GM21515 (cell line): ENCODE data around the gene UBE2I.

ENCODE experiments used
- ATAC-seq: cut with Tn5 transposase; IDR thresholded peaks from one replicate; pipeline ENCODE4 v1.9.1; 2021; ENCODE audit not compliant: unreplicated experiment

Gene UBE2I

GRCh38 chr16:1312467-1312816, 3.0 kb downstream of the UBE2I start:
- ATAC-seq, result no peak

- no peak for ATAC-seq
These were observed 3.5 kb downstream of the UBE2I start for GRCh38 chr16:1312903-1313302.

DNA sequence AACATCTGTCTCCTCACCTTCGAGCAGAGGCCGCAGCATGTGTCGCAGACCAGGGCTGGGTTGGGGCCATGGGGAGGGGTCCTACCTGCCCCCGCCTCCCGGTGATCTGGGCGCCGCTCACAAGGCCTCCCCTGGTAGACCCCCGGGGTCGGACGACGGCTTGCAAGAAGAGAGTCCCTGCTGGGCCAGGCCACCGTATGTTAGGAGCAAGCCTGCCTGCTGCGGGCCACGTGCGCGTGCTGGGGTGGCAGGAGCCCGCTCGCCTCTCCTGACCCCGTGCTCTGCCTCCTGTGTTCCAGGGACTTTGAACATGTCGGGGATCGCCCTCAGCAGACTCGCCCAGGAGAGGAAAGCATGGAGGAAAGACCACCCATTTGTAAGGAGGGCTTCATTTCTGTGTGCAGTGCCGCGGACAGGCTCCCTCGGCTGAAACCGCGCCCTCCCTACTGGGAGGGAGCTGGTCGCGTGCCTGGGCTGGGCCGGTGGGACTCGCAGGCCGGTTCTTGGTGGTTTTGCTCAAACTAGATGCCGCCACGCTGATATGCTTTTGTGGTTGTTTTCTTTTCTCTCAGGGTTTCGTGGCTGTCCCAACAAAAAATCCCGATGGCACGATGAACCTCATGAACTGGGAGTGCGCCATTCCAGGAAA, 4.4 kb downstream of the UBE2I start:
- no peak for ATAC-seq

- no peak for ATAC-seq
These were observed 5.1 kb downstream of the UBE2I start for GRCh38 chr16:1314399-1315068.

GRCh38 chr16:1315081-1316032, 5.9 kb downstream of the UBE2I start:
- no peak for ATAC-seq

- no peak for ATAC-seq
These were observed 6.6 kb downstream of the UBE2I start for GRCh38 chr16:1316033-1316405.

GRCh38 chr16:1317479-1318267, 8.2 kb downstream of the UBE2I start:
- ATAC-seq, result no peak

DNA sequence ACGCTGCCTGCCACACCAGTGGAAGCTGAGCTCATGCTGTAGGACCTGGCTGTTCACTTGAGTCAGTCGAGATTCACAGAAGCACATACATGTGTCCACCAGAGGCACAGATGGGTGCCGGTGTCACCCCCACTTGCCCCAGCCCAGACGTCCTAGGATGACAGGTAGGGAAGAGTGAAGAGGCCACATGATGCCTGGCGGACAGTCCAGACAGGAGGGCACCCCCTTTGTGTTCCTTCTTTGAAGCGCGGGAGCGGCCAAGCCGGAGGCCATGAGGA, 8.8 kb downstream of the UBE2I start:
- no peak for ATAC-seq

GRCh38 chr16:1319041-1319440, 9.6 kb downstream of the UBE2I start:
- no peak for ATAC-seq

GRCh38 chr16:1320097-1320496, 10.7 kb downstream of the UBE2I start:
- ATAC-seq, result no peak

GRCh38 chr16:1320658-1321240, 11.3 kb downstream of the UBE2I start:
- ATAC-seq, result no peak

DNA sequence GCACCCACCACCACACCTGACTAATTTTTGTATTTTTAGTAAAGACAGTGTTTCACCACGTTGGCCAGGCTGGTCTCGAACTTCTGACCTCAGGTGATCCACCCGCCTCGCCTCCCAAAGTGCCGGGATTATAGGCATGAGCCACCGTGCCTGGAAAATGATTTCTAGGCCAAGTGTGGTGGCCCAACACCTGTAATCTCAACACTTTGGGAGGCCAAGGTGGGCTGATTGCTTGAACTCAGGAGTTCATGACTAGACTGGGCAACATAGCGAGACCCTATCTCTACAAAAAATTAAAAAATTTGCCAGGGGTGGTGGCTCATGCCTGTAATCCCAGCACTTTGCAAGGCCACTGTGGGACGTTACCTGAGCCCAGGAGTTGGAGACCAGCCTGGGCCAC, 13.0 kb downstream of the UBE2I start:
- ATAC-seq, result no peak

- ATAC-seq, result no peak
These were observed 14.1 kb downstream of the UBE2I start for GRCh38 chr16:1323296-1324239.

DNA sequence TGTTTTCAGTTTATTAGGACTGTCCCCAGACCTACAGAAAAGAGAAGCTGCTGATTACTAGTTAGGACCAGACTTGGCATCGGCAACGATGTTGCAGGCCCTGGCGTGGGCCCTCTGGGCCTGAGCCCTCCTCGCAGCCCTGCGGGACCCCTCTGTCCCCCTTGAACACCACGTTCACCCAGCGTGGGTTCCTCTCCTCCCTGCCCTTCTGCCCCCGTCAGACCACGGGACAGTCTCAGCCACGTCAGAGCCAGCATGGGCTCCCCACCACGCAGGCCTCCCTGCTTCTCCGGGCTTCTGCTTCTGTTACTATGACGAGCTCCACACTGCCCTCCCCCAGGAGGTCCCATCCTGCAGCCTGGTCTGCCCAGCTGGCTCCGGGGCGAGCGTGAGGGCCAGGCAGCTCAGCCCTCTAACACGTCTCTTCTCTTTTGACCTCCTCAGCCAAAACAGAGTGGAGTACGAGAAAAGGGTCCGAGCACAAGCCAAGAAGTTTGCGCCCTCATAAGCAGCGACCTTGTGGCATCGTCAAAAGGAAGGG, 14.9 kb downstream of the UBE2I start:
- ATAC-seq, result no peak

DNA sequence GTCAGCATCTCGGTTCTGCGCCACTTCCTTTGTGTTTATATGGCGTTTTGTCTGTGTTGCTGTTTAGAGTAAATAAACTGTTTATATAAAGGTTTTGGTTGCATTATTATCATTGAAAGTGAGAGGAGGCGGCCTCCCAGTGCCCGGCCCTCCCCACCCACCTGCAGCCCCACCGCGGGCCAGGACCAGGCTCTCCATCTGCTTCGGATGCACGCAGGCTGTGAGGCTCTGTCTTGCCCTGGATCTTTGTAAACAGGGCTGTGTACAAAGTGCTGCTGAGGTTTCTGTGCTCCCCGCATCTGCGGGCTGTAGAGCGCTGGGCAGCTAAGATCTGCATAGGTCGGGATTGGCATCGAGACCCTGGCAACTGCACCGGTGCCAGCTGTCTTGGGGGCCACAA, 15.8 kb downstream of the UBE2I start:
- ATAC-seq, result no peak

GRCh38 chr16:1325673-1326371, 16.4 kb downstream of the UBE2I start:
- ATAC-seq, result no peak

DNA sequence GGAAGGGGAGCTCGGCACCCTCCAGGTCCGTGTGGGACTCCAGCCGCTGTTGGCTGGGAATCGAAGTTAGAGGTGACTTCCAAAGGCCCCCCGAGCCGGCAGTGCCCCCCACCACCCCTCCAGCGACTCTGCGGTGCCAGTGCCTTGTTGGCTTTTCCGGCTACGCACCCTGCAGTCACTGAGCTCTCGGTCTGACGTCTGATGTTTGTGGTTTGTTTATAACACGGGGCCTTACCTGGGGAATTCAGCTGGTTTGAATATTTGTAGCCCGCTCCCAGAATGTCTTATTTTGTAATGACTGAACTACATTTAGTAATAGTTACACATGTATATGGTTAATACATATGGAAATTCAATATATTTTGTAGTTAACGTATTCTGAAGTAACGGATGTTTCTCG, 17.0 kb downstream of the UBE2I start:
- no peak for ATAC-seq

- ATAC-seq, result no peak
These were observed 17.6 kb downstream of the UBE2I start for GRCh38 chr16:1326946-1327618.

DNA sequence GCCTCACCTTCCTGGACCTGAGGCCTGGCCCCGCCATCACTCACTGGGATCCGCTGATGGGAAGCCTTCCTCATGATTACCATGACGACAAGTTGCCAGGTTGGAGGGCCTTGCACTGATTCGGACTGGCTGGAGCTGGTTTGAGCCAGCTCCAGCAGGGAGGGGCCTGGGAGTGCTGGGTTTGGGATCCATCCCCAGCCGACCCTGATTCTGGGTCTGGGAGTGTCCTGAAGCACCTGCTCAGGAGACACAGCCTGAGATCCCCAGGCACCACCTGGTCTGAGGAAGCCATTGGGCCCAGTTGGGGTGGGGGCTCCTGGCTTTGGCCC, 18.1 kb downstream of the UBE2I start:
- no peak for ATAC-seq
